Natural killer cell (primary cell): ENCODE data around the gene C2orf81. TPM values are rescaled to one million over a fixed set of nuclear protein-coding genes. Genes with fewer than 3 reads are reported as not detected.

Experiments used
- ATAC-seq, 3 donors: fragments of 150-1000 bp in 2 of 3; fragments of 200-7000 bp in 1 of 3; cut with Tn5 transposase; 1 replicate in 1 of 3; 2 replicates in 2 of 3; pipeline ENCODE4 v1.10.0; 2021; ENCODE audit warnings: mild to moderate bottlenecking in 2 of 3, moderate library complexity in 2 of 3
- DNase-seq, 2 donors: peaks; one replicate each; pipeline versions ENCODE4 v3.0.0 to v3.0.0-alpha.2; 2013 to 2021; ENCODE audit warnings: mixed read lengths in 1 of 2
- H3K27ac ChIP-seq: one replicate; pipeline ENCODE4 v1.5.1; 2013; ENCODE audit warnings: mild to moderate bottlenecking, low read length
- H3K27me3 ChIP-seq: one replicate; pipeline ENCODE4 v1.6.1; 2013; ENCODE audit warnings: low read length; ENCODE audit not compliant: control insufficient read depth, insufficient read depth
- H3K36me3 ChIP-seq: one replicate; pipeline ENCODE4 v1.6.1; 2013; ENCODE audit warnings: low read length; ENCODE audit not compliant: control insufficient read depth, insufficient read depth
- H3K4me1 ChIP-seq: one replicate; pipeline ENCODE4 v1.6.1; 2013; ENCODE audit warnings: low read length; ENCODE audit not compliant: control insufficient read depth, insufficient read depth
- H3K4me3 ChIP-seq: one replicate; pipeline ENCODE4 v1.5.1; 2013; ENCODE audit warnings: low read length
- H3K9me3 ChIP-seq: one replicate; pipeline ENCODE4 v1.6.1; 2013; ENCODE audit warnings: low read length; ENCODE audit not compliant: control insufficient read depth, insufficient read depth
- H3K27ac Mint-ChIP-seq, 2 donors: one replicate each; pipeline ENCODE4 v1.8.0; 2022; ENCODE audit warnings: mild to moderate bottlenecking in 2 of 2, mixed read lengths in 2 of 2, moderate library complexity in 1 of 2
- H3K27me3 Mint-ChIP-seq, 2 donors: one replicate each; pipeline ENCODE4 v1.8.0; 2022; ENCODE audit warnings: low read depth in 2 of 2, mixed read lengths in 2 of 2
- H3K36me3 Mint-ChIP-seq: one replicate; pipeline ENCODE4 v1.8.0; 2022; ENCODE audit warnings: mixed read lengths
- H3K4me1 Mint-ChIP-seq, 2 donors: one replicate each; pipeline ENCODE4 v1.8.0; 2022; ENCODE audit warnings: mixed read lengths in 2 of 2
- H3K4me3 Mint-ChIP-seq: one replicate; pipeline ENCODE4 v1.8.0; 2022; ENCODE audit warnings: mild to moderate bottlenecking, moderate library complexity, mixed read lengths
- H3K9me3 Mint-ChIP-seq, 2 donors: one replicate each; pipeline ENCODE4 v1.8.0; 2022; ENCODE audit warnings: mixed read lengths in 2 of 2
- CTCF ChIP-seq: fragments of 200-600 bp; IDR thresholded peaks from one replicate; pipeline ENCODE4 v1.8.0; 2022; ENCODE audit warnings: antibody characterized with exemption
- WGBS: methylation state at CpG from one replicate; pipeline ENCODE4 v1.1.7; 2013; ENCODE audit warnings: missing lambda C conversion rate; ENCODE audit not compliant: insufficient coverage; 5-methylcytosine and 5-hydroxymethylcytosine counted together
- intact Hi-C: fragments of 100-400 bp; cut with micrococcal nuclease; formaldehyde crosslinking; loops from one replicate; pipeline ENCODE4 v1.14.2; 2022
- total RNA-seq, 4 donors: library from RNA; stranded (reverse); fragments of 120-200 nt in 1 of 4; gene quantifications; one replicate each; pipeline versions ENCODE4 v1.2.3 to v1.2.4, GENCODE V29; 2013 to 2022

Gene C2orf81
- total RNA-seq, 3 donors from 2014 or later (not counting 1 experiment from before 2014, with no cell fraction given) = 1.7 to 3.2 (median 1.7) TPM

DNA sequence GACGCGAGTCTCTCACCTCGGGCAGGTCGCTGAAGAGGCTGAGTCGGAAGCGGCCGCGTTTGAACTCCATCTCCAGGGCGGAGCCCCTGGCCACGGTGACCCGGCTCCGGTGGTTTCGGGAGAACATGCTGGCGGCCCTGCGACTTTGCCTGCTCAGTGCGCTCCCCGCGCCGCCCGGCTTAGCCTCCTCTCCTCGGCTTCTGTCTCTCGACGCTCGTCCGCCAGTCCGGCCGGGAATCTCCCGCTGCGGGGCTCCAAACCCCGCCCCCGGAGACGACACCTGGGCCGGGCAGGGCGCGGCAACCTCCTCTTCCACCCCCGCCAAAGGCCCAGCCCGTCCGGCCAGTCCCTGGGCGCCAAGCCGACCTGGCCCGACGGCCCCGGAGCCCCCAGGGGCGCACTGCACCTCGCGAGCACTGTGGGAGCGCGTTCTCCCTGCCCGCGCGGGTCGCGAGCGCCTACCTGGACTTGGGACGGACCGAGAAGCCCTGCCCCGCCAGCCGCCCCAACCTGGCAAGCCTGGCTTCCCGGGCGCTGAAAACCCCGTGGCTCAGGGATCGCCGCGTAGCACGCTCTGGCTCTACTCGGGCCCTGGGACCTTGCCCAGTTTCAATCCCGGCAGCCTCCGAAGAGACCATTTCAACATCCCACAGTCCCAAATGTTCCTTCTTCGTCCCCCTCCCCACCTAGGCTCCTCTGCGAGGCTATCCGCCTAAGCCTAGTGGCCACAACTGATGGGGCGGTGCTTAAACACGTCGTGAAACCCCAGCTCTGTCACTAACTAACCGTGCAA is 20.5 kb upstream of the C2orf81 start, which contains the start of gene RTKN:
Gene RTKN, minus strand, starts transcription at position 248 of the 793 bp plus-strand sequence. Its CDS starts 121 bp downstream, at position 127.
- Histone ChIP-seq H3K4me1 (peaks cover 33% of the 10 kb centered on the region), H3K9me3 (no peaks in the 10 kb centered on the region), H3K4me3 (peak within 1 kb of the TSS; percentile 40), H3K36me3 (no peaks in the 10 kb centered on the region), H3K27me3 (peaks cover 19% of the 10 kb centered on the region), H3K27ac (peak within 1 kb of the TSS; percentile 40)
- 15% methylated on average over 75 of the region's 75 CpGs for WGBS
- Mint-ChIP-seq H3K4me1 (peaks cover 27 to 38% of the 10 kb centered on the region in 2 donors), H3K27ac (peak within 1 kb of the TSS; percentile 28 to 45), H3K36me3 (no peaks in the 10 kb centered on the region), H3K27me3 (peaks cover 0 to 14% of the 10 kb centered on the region in 2 donors), H3K4me3 (peak within 1 kb of the TSS; percentile 88), H3K9me3 (no peaks in the 10 kb centered on the region)
- peak; percentile 53 to 60 for DNase-seq
- intact Hi-C loops = loop anchor here (1.0 kb wide), 1 partner anchor 10 kb away; no protein-coding TSS in a partner anchor
- no peak for TF ChIP-seq CTCF
- peak in 1 of 3 donors; percentile 75 for ATAC-seq

DNA sequence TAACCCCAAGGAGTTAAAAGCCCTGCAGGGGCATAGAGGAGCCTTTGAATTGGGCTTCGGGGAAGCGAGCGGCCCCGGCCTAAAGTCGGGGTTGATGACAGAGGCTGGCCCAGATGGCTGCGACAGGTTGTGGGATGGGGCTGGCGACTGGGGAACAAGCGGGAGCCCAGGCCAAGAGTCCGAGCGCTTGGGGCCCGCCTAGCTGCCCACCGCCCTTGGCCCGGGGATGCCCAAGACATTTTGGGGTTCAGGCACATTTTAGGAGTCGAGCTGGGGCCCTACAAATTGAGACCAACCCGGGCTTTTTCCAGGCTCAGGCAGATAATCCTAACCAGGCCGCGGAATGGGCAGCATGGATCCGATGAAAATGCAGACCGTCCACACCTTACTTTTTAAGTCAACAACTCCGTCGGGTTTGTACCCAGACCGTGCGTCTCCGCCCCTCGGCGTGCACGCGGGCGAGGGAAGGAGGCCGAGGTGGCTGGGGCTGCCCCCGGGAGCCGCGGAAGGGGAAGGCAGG is 19.8 kb upstream of the C2orf81 start:
- Histone ChIP-seq H3K4me1 (peaks cover 33% of the 10 kb centered on the region), H3K4me3 (peak overlapping the region; percentile 25), H3K9me3 (no peaks in the 10 kb centered on the region), H3K27ac (no peak overlapping the region), H3K27me3 (peaks cover 19% of the 10 kb centered on the region), H3K36me3 (no peaks in the 10 kb centered on the region)
- Mint-ChIP-seq H3K27ac (peak overlapping the region; percentile 27 to 28), H3K4me1 (peaks cover 27 to 38% of the 10 kb centered on the region in 2 donors), H3K4me3 (peak overlapping the region; percentile 88), H3K27me3 (peaks cover 0 to 14% of the 10 kb centered on the region in 2 donors), H3K36me3 (no peaks in the 10 kb centered on the region), H3K9me3 (no peaks in the 10 kb centered on the region)
- ATAC-seq (peak in 2 of 3 donors; percentile 52 to 68), DNase-seq (no peak)
- intact Hi-C loops = loop anchor here (1.0 kb wide), 1 partner anchor 11 kb away; no protein-coding TSS in a partner anchor
- WGBS = 53% methylated on average over 33 of the region's 33 CpGs
- no peak for TF ChIP-seq CTCF

- Histone ChIP-seq H3K36me3 (no peaks in the 10 kb centered on the region), H3K27ac (peak overlapping the region; percentile 40), H3K27me3 (peaks cover 19% of the 10 kb centered on the region), H3K9me3 (no peaks in the 10 kb centered on the region), H3K4me3 (peak overlapping the region; percentile 40), H3K4me1 (peaks cover 33% of the 10 kb centered on the region)
- WGBS = 31% methylated on average over 45 of the region's 45 CpGs
- Mint-ChIP-seq H3K9me3 (no peaks in the 10 kb centered on the region), H3K36me3 (no peaks in the 10 kb centered on the region), H3K27ac (peak overlapping the region; percentile 27 to 28), H3K27me3 (peaks cover 0 to 14% of the 10 kb centered on the region in 2 donors), H3K4me3 (peak overlapping the region; percentile 88), H3K4me1 (peaks cover 27 to 38% of the 10 kb centered on the region in 2 donors)
- peak; percentile 88 to 92 (median 91) for ATAC-seq
- TF ChIP-seq CTCF = no peak
- intact Hi-C loops = loop anchor here (1.0 kb wide), 1 partner anchor 12 kb away; no protein-coding TSS in a partner anchor
- DNase-seq = peak; percentile 59 to 64
Observed at GRCh38 chr2:74440378-74441169, 19.2 kb upstream of the C2orf81 start.
